GM12878 (cell line): Measurements from ENCODE around the gene TSFM. TPM values are rescaled to one million over a fixed set of nuclear protein-coding genes. Genes with fewer than 3 reads are reported as not detected.

Source experiments
- ATAC-seq: fragments of 200-7000 bp; cut with Tn5 transposase; 3 replicates; pipeline ENCODE4 v1.9.1; 2020; ENCODE audit warnings: mild to moderate bottlenecking, moderate library complexity
- BruUV-seq: library from RNA; stranded (reverse); fragments of 400-500 nt; replicated peaks from 2 replicates; lab custom pipeline; 2021; lab: Mats Ljungman, UMichigan
- CTCF ChIA-PET: fragments of 300-600 bp; sonication (Branson Sonifier 250); formaldehyde crosslinking; extraction: SDS; loops from one replicate; lab custom pipeline; 2021; ENCODE audit warnings: inconsistent platforms; lab: Yijun Ruan, JAX
- POLR2A ChIA-PET: fragments of 350-600 bp; formaldehyde crosslinking; extraction: SDS; loops from one replicate; lab custom pipeline; 2021; ENCODE audit warnings: inconsistent platforms; lab: Charles Lee
- RAD21 ChIA-PET: fragments of 300-600 bp; sonication (Branson Sonifier 250); formaldehyde crosslinking; loops from one replicate; lab custom pipeline; 2023; ENCODE audit warnings: antibody characterized with exemption; ENCODE audit not compliant: unreplicated experiment; lab: Charles Lee
- SMC1A ChIA-PET: fragments of 300-600 bp; sonication (Branson Sonifier 250); formaldehyde crosslinking; loops from one replicate; lab custom pipeline; 2023; ENCODE audit not compliant: unreplicated experiment, uncharacterized antibody; lab: Charles Lee
- DNase-seq: peaks from one replicate; pipeline ENCODE4 v3.0.0-alpha.2; 2011; ENCODE audit warnings: low read depth, low spot score
- FAIRE-seq: peaks from 3 replicates; lab custom pipeline; 2011; peaks lifted over from hg19 to GRCh38; lab: Jason Lieb, UNC
- H2AFZ ChIP-seq: 2 replicates; pipeline ENCODE4 v1.6.0; 2011; ENCODE audit warnings: low read depth, low read length, control low read depth; ENCODE audit not compliant: control insufficient read depth
- H3K27ac ChIP-seq: 2 replicates; pipeline ENCODE4 v1.5.1; 2011; ENCODE audit warnings: control low read depth; ENCODE audit not compliant: control insufficient read depth, insufficient read depth
- H3K27me3 ChIP-seq, 2 experiments: replicated peaks in 1 of 2; 2 replicates each; pipeline versions ENCODE4 v1.6.0 to v1.6.1; 2011; ENCODE audit warnings: low read length in 1 of 2; ENCODE audit not compliant: control insufficient read depth in 2 of 2, insufficient read depth in 2 of 2
- H3K36me3 ChIP-seq, 2 experiments: 2 replicates each; pipeline ENCODE4 v1.5.1; 2011; ENCODE audit warnings: low read length in 1 of 2; ENCODE audit not compliant: control insufficient read depth in 2 of 2, insufficient read depth in 2 of 2
- H3K4me1 ChIP-seq: 2 replicates; pipeline ENCODE4 v1.6.1; 2011; ENCODE audit warnings: mild to moderate bottlenecking, low read length, moderate library complexity, mixed read lengths; ENCODE audit not compliant: control insufficient read depth, insufficient read depth
- H3K4me2 ChIP-seq: 2 replicates; pipeline ENCODE4 v1.6.0; 2011; ENCODE audit warnings: control low read depth; ENCODE audit not compliant: control insufficient read depth, insufficient read depth
- H3K4me3 ChIP-seq: fragments of 200-600 bp; sonication (generic); 2 replicates; pipeline ENCODE4 v1.5.1; 2016
- H3K79me2 ChIP-seq: 2 replicates; pipeline ENCODE4 v1.6.0; 2011; ENCODE audit warnings: low read length; ENCODE audit not compliant: control insufficient read depth, insufficient read depth
- H3K9ac ChIP-seq: 2 replicates; pipeline ENCODE4 v1.8.0; 2011; ENCODE audit warnings: low read length, control low read depth, mixed read lengths; ENCODE audit not compliant: control insufficient read depth, insufficient read depth
- H3K9me3 ChIP-seq: replicated peaks from 3 replicates; pipeline ENCODE4 v1.5.1; 2011; ENCODE audit warnings: mild to moderate bottlenecking, low read length; ENCODE audit not compliant: control insufficient read depth, insufficient read depth
- H4K20me1 ChIP-seq: 2 replicates; pipeline ENCODE4 v1.6.0; 2011; ENCODE audit not compliant: control insufficient read depth, insufficient read depth
- ATF7 ChIP-seq: fragments of 450-650 bp; IDR thresholded peaks from 2 replicates; pipeline ENCODE4 v1.6.1; 2016; ENCODE audit warnings: low read depth, mild to moderate bottlenecking
- FOS ChIP-seq: IDR thresholded peaks from 3 replicates; pipeline ENCODE4 v1.6.1; 2011; ENCODE audit warnings: borderline replicate concordance; ENCODE audit not compliant: insufficient read length; ENCODE audit errors: extremely low read depth
- MYB ChIP-seq: fragments of 150-350 bp; IDR thresholded peaks from 2 replicates; pipeline ENCODE4 v1.6.1; 2014; ENCODE audit warnings: mild to moderate bottlenecking, low read depth, low read length, borderline replicate concordance
- NR2C1 ChIP-seq: fragments of 450-650 bp; IDR thresholded peaks from 2 replicates; pipeline ENCODE4 v1.6.1; 2017; ENCODE audit warnings: antibody characterized with exemption, mild to moderate bottlenecking, moderate library complexity
- POU2F2 ChIP-seq: IDR thresholded peaks from 3 replicates; pipeline ENCODE4 v1.6.1; 2011; ENCODE audit warnings: low read depth, mild to moderate bottlenecking, low read length, borderline replicate concordance
- SMAD1 ChIP-seq: fragments of 450-650 bp; IDR thresholded peaks from 2 replicates; pipeline ENCODE4 v1.6.1; 2018; ENCODE audit warnings: mild to moderate bottlenecking, low read depth; ENCODE audit not compliant: partially characterized antibody
- ZBTB4 ChIP-seq: fragments of 450-650 bp; formaldehyde crosslinking; IDR thresholded peaks from 2 replicates; pipeline ENCODE4 v1.4.0; 2022; ENCODE audit warnings: mild to moderate bottlenecking, moderate library complexity
- WGBS: methylation state at CpG from one replicate; pipeline ENCODE4 v1.1.6; 2016; ENCODE audit warnings: low lambda C conversion rate; ENCODE audit not compliant: insufficient replicate concordance, insufficient coverage; ENCODE audit errors: missing lambda C conversion rate; 5-methylcytosine and 5-hydroxymethylcytosine counted together
- in situ Hi-C: fragments of 300-500 bp; cut with MboI; formaldehyde crosslinking; loops from 9 replicates; pipeline ENCODE4 v1.14.3; 2018; ENCODE audit warnings: mixed read lengths
- intact Hi-C: fragments of 100-400 bp; cut with micrococcal nuclease; formaldehyde crosslinking; loops from one replicate; pipeline ENCODE4 v1.14.2; 2022; ENCODE audit not compliant: unreplicated experiment
- polyA plus RNA-seq, 11 experiments: library from polyadenylated mRNA; depleted of rRNA in 4 of 11; unstranded in 6 of 11; stranded (reverse) in 5 of 11; fragments of >200 nt; fragmentation: Nextera tagmentation in 4 of 11; fragmentation: Illumina TruSeq in 1 of 11; extraction: Ambion mirVana in 4 of 11; extraction: Trizol in 1 of 11; gene quantifications; 1 replicate in 1 of 11; 2 replicates in 10 of 11; pipeline versions ENCODE4 v1.2.1 to v1.2.3, GENCODE V29; 2011 to 2016; ENCODE audit warnings: inconsistent platforms in 2 of 11, missing spikeins in 2 of 11, low read depth in 1 of 11
- total RNA-seq, 4 experiments: library from RNA; depleted of rRNA in 3 of 4; stranded (reverse); fragments of >200 nt in 3 of 4; fragmentation: Illumina TruSeq in 1 of 4; extraction: Trizol in 1 of 4; gene quantifications; 2 replicates each; pipeline versions ENCODE4 v1.2.1 to v1.2.3, GENCODE V29; 2013 to 2021

TSFM gene
- total and polyA plus RNA-seq, 10 of the 15 experiments (the other 5 are each of a cell fraction or from before 2014, with no cell fraction given): 36.7 to 132 (median 45.6) TPM

- ChIA-PET CTCF (interaction anchor here (0.9 to 1.0 kb wide), 3 partner anchors 10 to 46 kb away, joined by 3 to 4 read pairs (median 3); partner anchors contain the start of gene TSFM), POLR2A (interaction anchor here (0.6 kb wide), 1 partner anchor 10 kb away, joined by 3 read pairs; no protein-coding TSS in a partner anchor)
- 90% methylated on average over 5 of the region's 5 CpGs for WGBS
Measured at GRCh38 chr12:57810450-57810849, 27.9 kb downstream of the TSFM start.

More at GRCh38 chr12:57810450-57810849, 27.9 kb downstream of the TSFM start:
- Histone ChIP-seq H3K9me3 (no peaks in the 10 kb centered on the region), H3K79me2 (no peaks in the 10 kb centered on the region), H3K9ac (no peak overlapping the region), H3K4me2 (no peak overlapping the region), H3K27ac (no peak overlapping the region), H3K4me1 (no peaks in the 10 kb centered on the region), H3K27me3 (no peaks in the 10 kb centered on the region), H4K20me1 (no peaks in the 10 kb centered on the region), H3K36me3 (no peaks in the 10 kb centered on the region; a peak in 2 of 4 replicates), H2AFZ (no peak overlapping the region), H3K4me3 (no peak overlapping the region)
- in situ Hi-C loops: no loop called here
- TF ChIP-seq FOS (no peak), MYB (no peak), POU2F2 (no peak), SMAD1 (no peak), NR2C1 (no peak), ATF7 (no peak), ZBTB4 (CRISPR knock-in tag) (no peak)
- SMC1A ChIA-PET: no interaction called here
- RAD21 ChIA-PET: no interaction called here
- FAIRE-seq (no peak), ATAC-seq (no peak), DNase-seq (no peak)
- no TSS peak for BruUV-seq
- intact Hi-C loops: no loop called here
